ENCODE measurements around the gene ZFYVE28.
"Not testable (repeated sequence)": the region's sequence is repeated elsewhere in the genome, so short reads cannot be mapped to it uniquely, and the experiment has no call there.

ZFYVE28 gene

DNA sequence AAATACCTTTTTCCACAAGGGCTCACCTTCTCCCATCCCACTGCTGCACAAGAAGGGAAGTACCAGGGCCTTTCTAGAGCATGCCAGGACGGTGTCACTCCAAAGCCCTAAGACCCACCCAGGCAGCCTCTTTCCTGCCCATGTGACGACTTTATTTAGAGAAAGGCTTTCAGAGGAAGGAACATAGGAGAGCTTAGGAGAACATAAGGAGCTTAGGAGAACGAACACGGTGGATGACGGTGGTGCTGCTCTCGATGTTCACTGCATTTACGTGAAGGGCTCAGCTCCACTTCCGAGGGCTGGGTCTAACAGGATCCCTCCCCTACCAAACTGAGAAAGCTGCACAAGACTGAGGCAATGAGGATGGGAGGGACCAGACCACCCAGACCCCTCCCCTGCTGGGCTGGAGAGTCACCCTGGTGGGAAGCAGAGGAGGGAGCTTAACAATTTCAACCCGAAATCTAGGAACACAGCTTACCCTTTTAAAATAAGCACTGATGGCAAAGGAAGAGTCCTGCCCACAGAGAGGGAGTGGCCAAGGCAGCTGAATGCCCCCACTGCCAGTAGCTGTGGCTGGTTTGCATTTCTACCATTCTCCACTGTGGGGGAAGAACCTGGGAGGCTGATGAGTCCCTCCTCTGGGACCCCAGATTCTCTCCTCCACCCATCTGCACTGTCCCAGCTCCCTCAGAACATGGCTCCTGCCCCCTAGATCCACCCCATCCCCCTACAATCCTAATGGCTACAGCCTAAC lies 29.8 kb downstream of the ZFYVE28 start:
- no peak for DNase-seq

- DNase-seq: no peak
These were observed 30.6 kb downstream of the ZFYVE28 start for GRCh38 chr4:2387829-2388228.

DNA sequence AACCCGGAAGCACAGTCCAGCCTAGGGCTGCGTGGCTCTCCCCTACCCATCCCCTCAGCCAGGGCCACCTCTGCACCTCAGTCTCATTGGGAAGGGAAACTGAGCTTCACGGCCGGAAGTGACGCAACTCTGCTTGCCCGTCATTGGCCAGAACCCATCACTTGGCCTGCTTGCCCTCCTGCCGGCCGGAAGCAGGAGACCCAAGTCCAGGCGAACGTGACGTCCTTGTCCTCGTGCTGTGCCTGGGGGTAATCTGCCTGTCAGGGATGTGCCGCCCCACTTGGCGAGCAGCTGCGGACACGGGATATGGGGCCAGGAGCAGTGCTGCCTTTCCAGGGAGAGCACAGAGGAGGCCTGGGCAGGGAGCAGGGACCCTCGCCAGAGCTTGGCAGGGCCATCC lies 31.2 kb downstream of the ZFYVE28 start:
- DNase-seq: no peak

DNA sequence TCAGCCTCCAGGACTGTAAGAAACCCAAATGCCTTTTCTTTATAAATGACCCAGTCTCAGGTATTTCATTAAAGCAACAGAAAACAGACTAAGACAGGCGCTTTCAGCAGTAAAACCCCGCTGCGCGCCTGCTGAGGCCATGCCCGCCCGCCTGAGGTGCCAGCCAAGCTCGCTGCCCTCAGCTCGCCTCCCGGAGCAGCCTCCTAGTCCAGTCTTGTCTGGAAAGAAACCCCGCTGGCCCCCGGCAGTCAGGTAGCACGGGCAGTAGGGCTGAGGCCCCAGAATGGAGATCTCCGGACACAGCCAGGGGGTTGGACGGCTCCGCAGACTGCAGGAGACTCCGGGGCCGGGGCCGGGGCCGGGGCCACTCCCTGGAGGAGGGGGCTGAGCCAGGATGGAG lies 31.7 kb downstream of the ZFYVE28 start:
- no peak for DNase-seq

DNA sequence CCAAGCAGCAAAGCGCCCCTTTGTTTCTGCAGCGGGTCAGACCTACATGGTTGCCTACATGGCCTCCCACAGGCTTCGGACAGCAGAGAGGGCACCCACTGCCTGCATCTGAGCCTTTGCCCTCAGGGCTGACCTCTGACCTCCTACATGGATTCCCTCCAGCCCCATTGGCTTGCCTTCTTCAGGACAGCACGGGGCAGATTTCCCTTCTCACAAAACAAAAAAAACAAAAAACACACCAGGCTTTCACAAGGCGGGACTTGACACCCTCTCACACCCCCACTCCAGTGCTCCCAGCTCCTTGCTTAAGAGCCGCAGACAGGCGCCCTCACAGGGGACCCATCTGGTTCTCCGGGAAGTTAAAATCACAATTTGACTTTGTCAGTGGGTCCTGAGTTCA lies 32.9 kb downstream of the ZFYVE28 start:
- DNase-seq: no peak

GRCh38 chr4:2384245-2384644 lies 34.2 kb downstream of the ZFYVE28 start:
- DNase-seq: no peak

DNA sequence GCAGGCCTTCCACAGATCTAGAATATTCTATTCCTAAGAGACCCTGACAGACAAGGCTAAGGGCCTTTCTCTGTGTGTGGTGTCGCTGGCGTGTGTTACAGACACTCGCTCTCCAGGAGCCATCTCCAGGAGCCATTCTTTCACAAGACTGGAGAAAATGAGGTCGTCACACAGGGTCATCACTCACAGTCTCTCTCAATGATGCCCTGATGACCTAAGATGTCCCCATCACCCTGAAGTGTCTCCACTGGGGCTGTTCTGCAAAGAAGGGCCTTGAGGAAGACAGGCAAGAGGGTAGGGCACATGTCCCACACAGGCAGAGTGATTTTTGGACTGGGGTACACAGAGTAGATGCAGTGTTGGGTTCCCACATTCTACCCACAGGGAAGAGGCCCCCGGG lies 34.7 kb downstream of the ZFYVE28 start:
- DNase-seq: no peak

DNA sequence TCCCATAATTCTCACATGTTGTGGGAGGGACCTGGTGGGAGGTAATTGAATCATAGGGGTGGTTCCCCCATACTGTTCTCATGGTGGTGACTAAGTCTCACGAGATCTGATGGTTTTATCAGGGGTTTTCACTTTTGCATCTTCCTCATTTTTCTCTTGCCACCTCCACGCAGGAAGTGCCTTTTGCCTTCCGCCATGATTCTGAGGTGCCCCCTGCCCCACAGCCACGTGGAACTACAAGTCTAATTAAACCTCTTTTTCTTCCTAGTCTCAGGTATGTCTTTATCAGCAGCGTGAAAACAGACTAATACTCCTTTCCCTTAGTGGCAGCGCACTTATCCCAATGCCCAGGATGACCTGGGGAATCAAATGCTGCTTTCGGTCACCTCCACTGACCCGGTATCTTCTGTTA lies 35.2 kb downstream of the ZFYVE28 start:
- DNase-seq: not testable (repeated sequence)

- DNase-seq: not testable (repeated sequence)
These were observed 35.7 kb downstream of the ZFYVE28 start for GRCh38 chr4:2382769-2383202.

GRCh38 chr4:2380589-2380988 lies 37.9 kb downstream of the ZFYVE28 start:
- DNase-seq: not testable (repeated sequence)

DNA sequence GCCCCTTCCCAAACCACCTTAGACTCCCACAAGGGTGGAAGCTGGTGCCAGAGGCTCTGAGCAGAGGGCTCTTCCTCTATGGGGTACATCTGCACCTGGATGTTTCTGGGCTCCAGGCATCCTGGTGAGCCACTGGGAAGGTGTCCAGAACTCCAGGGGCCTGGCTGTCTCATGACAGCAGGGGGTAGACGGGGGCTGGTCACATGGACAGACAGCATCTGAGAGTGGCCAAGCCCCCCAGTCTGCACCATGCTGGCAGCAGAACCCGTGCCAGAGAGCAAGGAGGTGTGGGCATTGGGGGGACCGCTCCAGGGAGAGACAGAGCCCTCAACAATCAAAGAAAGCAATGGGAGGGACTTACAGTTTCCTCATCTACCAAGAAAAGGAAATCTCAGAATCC lies 39.5 kb downstream of the ZFYVE28 start:
- no peak for DNase-seq

- no peak for DNase-seq
These were observed 40.0 kb downstream of the ZFYVE28 start for GRCh38 chr4:2378401-2378800.

- no peak for DNase-seq
These were observed 41.2 kb downstream of the ZFYVE28 start for GRCh38 chr4:2377241-2377640.

GRCh38 chr4:2375427-2375826 lies 43.0 kb downstream of the ZFYVE28 start:
- DNase-seq: no peak

- DNase-seq: no peak
These were observed 44.9 kb downstream of the ZFYVE28 start for GRCh38 chr4:2373532-2373931.

GRCh38 chr4:2372488-2373030 lies 45.9 kb downstream of the ZFYVE28 start:
- DNase-seq: no peak

GRCh38 chr4:2371765-2372487 lies 46.5 kb downstream of the ZFYVE28 start:
- DNase-seq: no peak

- DNase-seq: no peak
These were observed 47.7 kb downstream of the ZFYVE28 start for GRCh38 chr4:2370597-2371320.

GRCh38 chr4:2368746-2369437 lies 49.6 kb downstream of the ZFYVE28 start:
- no peak for DNase-seq

DNA sequence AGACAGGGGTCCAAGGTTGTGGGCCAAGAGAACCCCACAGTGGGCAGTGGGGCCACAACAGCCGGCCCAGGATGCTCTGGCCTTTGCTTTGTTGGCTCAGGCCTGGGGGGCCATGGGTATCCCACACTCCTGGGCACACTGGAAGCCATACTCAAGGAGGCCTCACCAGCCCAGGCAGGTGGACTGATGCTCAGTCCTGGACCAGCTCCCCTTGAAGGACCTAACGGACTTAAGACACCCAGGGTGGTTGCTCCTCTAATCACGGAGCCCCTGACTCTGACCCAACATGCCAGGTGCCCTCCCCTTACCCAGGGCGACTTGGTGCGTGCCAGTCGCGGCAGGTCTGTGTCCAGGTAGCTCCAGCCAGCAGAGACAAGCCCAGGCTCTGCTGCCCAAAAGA lies 50.8 kb downstream of the ZFYVE28 start:
- DNase-seq: no peak

DNA sequence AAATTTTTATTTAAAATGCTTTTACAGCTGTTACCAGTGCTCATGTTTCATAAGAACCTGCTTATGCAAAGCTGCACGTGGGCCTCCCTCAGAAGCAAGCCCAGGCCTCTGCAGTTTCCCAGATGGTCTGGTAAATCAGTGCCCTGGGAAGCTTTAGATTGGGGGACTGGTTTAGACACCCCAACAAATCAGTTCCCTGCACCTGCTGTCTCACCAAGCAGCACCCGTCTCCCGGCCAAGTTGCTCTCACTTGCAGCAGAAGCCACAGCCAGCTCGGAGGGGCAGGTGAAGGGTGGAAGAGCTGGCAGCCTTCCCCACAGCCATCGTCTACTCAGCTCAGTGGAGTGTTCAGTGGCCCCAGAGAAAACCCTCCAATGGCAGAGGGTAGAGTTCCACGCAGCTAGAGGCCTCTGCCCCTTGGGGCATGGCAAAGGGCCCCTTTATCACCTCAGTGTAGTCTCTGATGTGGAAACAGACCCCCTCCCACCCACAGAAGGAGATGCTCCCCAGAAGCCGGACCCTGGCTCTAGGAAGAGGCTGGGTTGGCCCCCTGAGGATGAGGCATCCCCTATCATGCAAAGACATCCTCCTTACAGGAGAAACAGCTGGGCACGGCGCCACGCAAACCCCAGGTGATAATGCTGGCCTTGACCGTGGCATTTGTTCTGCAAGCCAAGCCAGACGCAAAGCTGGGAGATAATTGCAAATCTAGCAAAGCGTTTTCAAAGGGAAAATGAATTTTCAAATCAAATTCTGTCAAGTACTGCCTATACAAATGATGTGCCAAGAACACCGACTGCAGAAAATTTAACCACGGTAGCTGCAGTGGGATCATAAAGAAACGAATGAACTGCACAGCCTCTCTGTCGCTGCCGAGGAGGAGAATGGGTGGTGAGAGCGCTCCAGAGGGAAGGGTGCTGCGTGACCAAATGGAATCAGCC lies 51.9 kb downstream of the ZFYVE28 start:
- no peak for DNase-seq

- no peak for DNase-seq
These were observed 52.6 kb downstream of the ZFYVE28 start for GRCh38 chr4:2365913-2366210.
